HG02870 (cell line): ENCODE results near the gene RNF169.

Experiments used
- ATAC-seq: cut with Tn5 transposase; IDR thresholded peaks from one replicate; pipeline ENCODE4 v1.9.1; 2021; ENCODE audit warnings: mild to moderate bottlenecking, moderate library complexity; ENCODE audit not compliant: unreplicated experiment

Gene RNF169

GRCh38 chr11:74748211-74749126 is at the start of gene RNF169:
Gene RNF169 (plus strand): TSS chr11:74748849. CDS start chr11:74748881, 32 bp downstream.
- peak; percentile 99 for ATAC-seq

GRCh38 chr11:74699615-74700396 is 48.8 kb upstream of the RNF169 start:
- ATAC-seq = no peak

GRCh38 chr11:74701351-74701750 is 47.3 kb upstream of the RNF169 start:
- no peak for ATAC-seq

GRCh38 chr11:74702383-74703007 is 46.2 kb upstream of the RNF169 start:
- ATAC-seq = no peak

- no peak for ATAC-seq
Measured at GRCh38 chr11:74703211-74703610, 45.4 kb upstream of the RNF169 start.

GRCh38 chr11:74707182-74707581 is 41.5 kb upstream of the RNF169 start:
- ATAC-seq = no peak

- no peak for ATAC-seq
Measured at GRCh38 chr11:74707602-74708510, 40.8 kb upstream of the RNF169 start.

GRCh38 chr11:74709175-74709574 is 39.5 kb upstream of the RNF169 start:
- no peak for ATAC-seq

- ATAC-seq = no peak
Measured at GRCh38 chr11:74710281-74710938, 38.2 kb upstream of the RNF169 start.

- ATAC-seq = no peak
Measured at GRCh38 chr11:74713686-74714085, 35.0 kb upstream of the RNF169 start.

GRCh38 chr11:74714904-74715303 is 33.7 kb upstream of the RNF169 start:
- no peak for ATAC-seq

GRCh38 chr11:74717221-74717969 is 31.3 kb upstream of the RNF169 start:
- no peak for ATAC-seq

- ATAC-seq = no peak
Measured at GRCh38 chr11:74719011-74719410, 29.6 kb upstream of the RNF169 start.

- ATAC-seq = no peak
Measured at GRCh38 chr11:74720596-74721478, 27.8 kb upstream of the RNF169 start.

- no peak for ATAC-seq
Measured at GRCh38 chr11:74721479-74721835, 27.2 kb upstream of the RNF169 start.

GRCh38 chr11:74723511-74723910 is 25.1 kb upstream of the RNF169 start:
- ATAC-seq = no peak

- ATAC-seq = no peak
Measured at GRCh38 chr11:74725701-74726100, 22.9 kb upstream of the RNF169 start.

GRCh38 chr11:74726547-74727182 is 22.0 kb upstream of the RNF169 start:
- peak; percentile 80 for ATAC-seq
